ENCODE data around the gene KIF11. TPM values are rescaled to one million over a fixed set of nuclear protein-coding genes. Genes with fewer than 3 reads are reported as not detected.
"Not testable (repeated sequence)": the region's sequence is repeated elsewhere in the genome, so short reads cannot be mapped to it uniquely, and the experiment has no call there.

KIF11 gene
- polyA plus RNA-seq, 1 donor, result 12.5 TPM

- Histone ChIP-seq H3K4me3 (ENCODE audit: low read length) (no peak overlapping the region), H3K9me3 (ENCODE audit: control insufficient read depth, low read depth, low read length) (no peaks in the 10 kb centered on the region), H3K4me1 (ENCODE audit: control insufficient read depth, insufficient read depth, low read length) (no peaks in the 10 kb centered on the region), H3K36me3 (ENCODE audit: control insufficient read depth, insufficient read depth, low read length) (peaks cover 6% of the 10 kb centered on the region), H3K27ac (ENCODE audit: low read length) (no peak overlapping the region), H3K27me3 (ENCODE audit: control insufficient read depth, insufficient read depth, low read length) (no peaks in the 10 kb centered on the region)
- DNase-seq, result no peak
These were observed 45.1 kb downstream of the KIF11 start for GRCh38 chr10:92638037-92638436.

- no peak for DNase-seq
- whole genome bisulfite sequencing (ENCODE audit: insufficient coverage, low lambda C conversion rate), result 100% methylated on average over 1 of the region's 3 CpGs
- Histone ChIP-seq H3K27me3 (ENCODE audit: control insufficient read depth, insufficient read depth, low read length) (no peaks in the 10 kb centered on the region), H3K36me3 (ENCODE audit: control insufficient read depth, insufficient read depth, low read length) (peaks cover 2% of the 10 kb centered on the region), H3K4me3 (ENCODE audit: low read length) (no peak overlapping the region), H3K27ac (ENCODE audit: low read length) (no peak overlapping the region), H3K9me3 (ENCODE audit: control insufficient read depth, low read depth, low read length) (no peaks in the 10 kb centered on the region), H3K4me1 (ENCODE audit: control insufficient read depth, insufficient read depth, low read length) (peaks cover 3% of the 10 kb centered on the region)
These were observed 47.2 kb downstream of the KIF11 start for GRCh38 chr10:92640107-92640506.

- Histone ChIP-seq H3K4me3 (ENCODE audit: low read length) (no peak overlapping the region), H3K4me1 (ENCODE audit: control insufficient read depth, insufficient read depth, low read length) (peaks cover 3% of the 10 kb centered on the region), H3K27me3 (ENCODE audit: control insufficient read depth, insufficient read depth, low read length) (no peaks in the 10 kb centered on the region), H3K36me3 (ENCODE audit: control insufficient read depth, insufficient read depth, low read length) (no peaks in the 10 kb centered on the region), H3K9me3 (ENCODE audit: control insufficient read depth, low read depth, low read length) (no peaks in the 10 kb centered on the region), H3K27ac (ENCODE audit: low read length) (no peak overlapping the region)
- 100% methylated on average over 1 of the region's 1 CpG for WGBS (ENCODE audit: insufficient coverage, low lambda C conversion rate)
- no peak for DNase-seq
These were observed 48.6 kb downstream of the KIF11 start for GRCh38 chr10:92641492-92641891.

- H3K27me3 ChIP-seq (ENCODE audit: control insufficient read depth, insufficient read depth, low read length), result no peaks in the 10 kb centered on the region
- no peaks in the 10 kb centered on the region for H3K9me3 ChIP-seq (ENCODE audit: control insufficient read depth, low read depth, low read length)
- no CpG with 5 or more reads among the region's 2 CpGs for WGBS (ENCODE audit: insufficient coverage, low lambda C conversion rate)
- H3K4me1 ChIP-seq (ENCODE audit: control insufficient read depth, insufficient read depth, low read length), result peaks cover 3% of the 10 kb centered on the region
- H3K27ac ChIP-seq (ENCODE audit: low read length), result no peak overlapping the region
- peaks cover 2% of the 10 kb centered on the region for H3K36me3 ChIP-seq (ENCODE audit: control insufficient read depth, insufficient read depth, low read length)
- no peak for DNase-seq
- no peak overlapping the region for H3K4me3 ChIP-seq (ENCODE audit: low read length)
These were observed 52.0 kb downstream of the KIF11 start for GRCh38 chr10:92644921-92645320.

- not testable (repeated sequence) for H3K4me1 ChIP-seq (ENCODE audit: control insufficient read depth, insufficient read depth, low read length); H3K9me3 ChIP-seq (ENCODE audit: control insufficient read depth, low read depth, low read length); H3K27me3 ChIP-seq (ENCODE audit: control insufficient read depth, insufficient read depth, low read length); H3K4me3 ChIP-seq (ENCODE audit: low read length); DNase-seq; H3K27ac ChIP-seq (ENCODE audit: low read length)
- H3K36me3 ChIP-seq (ENCODE audit: control insufficient read depth, insufficient read depth, low read length), result peaks cover 20% of the 10 kb centered on the region
- WGBS (ENCODE audit: insufficient coverage, low lambda C conversion rate), result no CpG with 5 or more reads among the region's 3 CpGs
These were observed 57.9 kb downstream of the KIF11 start for GRCh38 chr10:92650864-92651263.

- 67% methylated on average over 1 of the region's 1 CpG for WGBS (ENCODE audit: insufficient coverage, low lambda C conversion rate)
- Histone ChIP-seq H3K27ac (ENCODE audit: low read length) (no peak overlapping the region), H3K27me3 (ENCODE audit: control insufficient read depth, insufficient read depth, low read length) (no peaks in the 10 kb centered on the region), H3K36me3 (ENCODE audit: control insufficient read depth, insufficient read depth, low read length) (peaks cover 15% of the 10 kb centered on the region), H3K9me3 (ENCODE audit: control insufficient read depth, low read depth, low read length) (no peaks in the 10 kb centered on the region), H3K4me3 (ENCODE audit: low read length) (no peak overlapping the region), H3K4me1 (ENCODE audit: control insufficient read depth, insufficient read depth, low read length) (no peaks in the 10 kb centered on the region)
- no peak for DNase-seq
These were observed 62.5 kb downstream of the KIF11 start for GRCh38 chr10:92655426-92655825.

- H3K4me3 ChIP-seq (ENCODE audit: low read length), result no peak overlapping the region
- H3K27me3 ChIP-seq (ENCODE audit: control insufficient read depth, insufficient read depth, low read length), result no peaks in the 10 kb centered on the region
- H3K9me3 ChIP-seq (ENCODE audit: control insufficient read depth, low read depth, low read length), result no peaks in the 10 kb centered on the region
- DNase-seq, result no peak
- peaks cover 15% of the 10 kb centered on the region for H3K36me3 ChIP-seq (ENCODE audit: control insufficient read depth, insufficient read depth, low read length)
- H3K27ac ChIP-seq (ENCODE audit: low read length), result no peak overlapping the region
- H3K4me1 ChIP-seq (ENCODE audit: control insufficient read depth, insufficient read depth, low read length), result no peaks in the 10 kb centered on the region
- WGBS (ENCODE audit: insufficient coverage, low lambda C conversion rate), result 80% methylated on average over 1 of the region's 7 CpGs
These were observed 63.5 kb downstream of the KIF11 start for GRCh38 chr10:92656266-92656961.

- H3K27me3 ChIP-seq (ENCODE audit: control insufficient read depth, insufficient read depth, low read length), result no peaks in the 10 kb centered on the region
- 100% methylated on average over 2 of the region's 5 CpGs for WGBS (ENCODE audit: insufficient coverage, low lambda C conversion rate)
- peaks cover 15% of the 10 kb centered on the region for H3K36me3 ChIP-seq (ENCODE audit: control insufficient read depth, insufficient read depth, low read length)
- no peak for DNase-seq
- H3K4me3 ChIP-seq (ENCODE audit: low read length), result no peak overlapping the region
- no peak overlapping the region for H3K27ac ChIP-seq (ENCODE audit: low read length)
- H3K9me3 ChIP-seq (ENCODE audit: control insufficient read depth, low read depth, low read length), result no peaks in the 10 kb centered on the region
- H3K4me1 ChIP-seq (ENCODE audit: control insufficient read depth, insufficient read depth, low read length), result no peaks in the 10 kb centered on the region
These were observed 64.1 kb downstream of the KIF11 start for GRCh38 chr10:92657024-92657423.

- H3K27me3 ChIP-seq (ENCODE audit: control insufficient read depth, insufficient read depth, low read length), result no peaks in the 10 kb centered on the region
- peaks cover 5% of the 10 kb centered on the region for H3K9me3 ChIP-seq (ENCODE audit: control insufficient read depth, low read depth, low read length)
- no peaks in the 10 kb centered on the region for H3K36me3 ChIP-seq (ENCODE audit: control insufficient read depth, insufficient read depth, low read length)
- H3K27ac ChIP-seq (ENCODE audit: low read length), result no peak overlapping the region
- H3K4me1 ChIP-seq (ENCODE audit: control insufficient read depth, insufficient read depth, low read length), result no peaks in the 10 kb centered on the region
- no peak for DNase-seq
- no peak overlapping the region for H3K4me3 ChIP-seq (ENCODE audit: low read length)
These were observed 69.9 kb downstream of the KIF11 start for GRCh38 chr10:92662848-92663247.

- H3K9me3 ChIP-seq (ENCODE audit: control insufficient read depth, low read depth, low read length), result peaks cover 5% of the 10 kb centered on the region
- no peaks in the 10 kb centered on the region for H3K27me3 ChIP-seq (ENCODE audit: control insufficient read depth, insufficient read depth, low read length)
- H3K27ac ChIP-seq (ENCODE audit: low read length), result no peak overlapping the region
- no peaks in the 10 kb centered on the region for H3K36me3 ChIP-seq (ENCODE audit: control insufficient read depth, insufficient read depth, low read length)
- H3K4me3 ChIP-seq (ENCODE audit: low read length), result no peak overlapping the region
- no peak for DNase-seq
- H3K4me1 ChIP-seq (ENCODE audit: control insufficient read depth, insufficient read depth, low read length), result no peaks in the 10 kb centered on the region
These were observed 71.4 kb downstream of the KIF11 start for GRCh38 chr10:92664322-92664721.

- H3K27ac ChIP-seq (ENCODE audit: low read length), result no peak overlapping the region
- WGBS (ENCODE audit: insufficient coverage, low lambda C conversion rate), result no CpG with 5 or more reads among the region's 6 CpGs
- H3K9me3 ChIP-seq (ENCODE audit: control insufficient read depth, low read depth, low read length), result peaks cover 5% of the 10 kb centered on the region
- H3K4me3 ChIP-seq (ENCODE audit: low read length), result no peak overlapping the region
- DNase-seq, result no peak
- no peaks in the 10 kb centered on the region for H3K27me3 ChIP-seq (ENCODE audit: control insufficient read depth, insufficient read depth, low read length)
- H3K4me1 ChIP-seq (ENCODE audit: control insufficient read depth, insufficient read depth, low read length), result no peaks in the 10 kb centered on the region
- no peaks in the 10 kb centered on the region for H3K36me3 ChIP-seq (ENCODE audit: control insufficient read depth, insufficient read depth, low read length)
These were observed 74.1 kb downstream of the KIF11 start for GRCh38 chr10:92667078-92667477.
